Fibroblast of lung (primary cell): Measurements from ENCODE around the gene BBX.

Experiments
- CTCF ChIP-seq, 2 donors: IDR thresholded peaks in 1 of 2; conservative IDR thresholded peaks in 1 of 2; 1 replicate in 1 of 2; 2 replicates in 1 of 2; pipeline ENCODE4 v1.5.1; 2011 to 2012; ENCODE audit warnings: low read length in 2 of 2, control low read depth in 1 of 2, inconsistent platforms in 1 of 2, low read depth in 1 of 2, mild to moderate bottlenecking in 1 of 2
- EZH2 ChIP-seq: IDR thresholded peaks from 2 replicates; pipeline ENCODE4 v1.5.1; 2012; ENCODE audit warnings: low read length, control low read depth, mild to moderate bottlenecking; ENCODE audit errors: missing control alignments

- no peak for TF ChIP-seq CTCF (conservative IDR thresholded peaks at IDR 0.05 in 1 of 2, IDR thresholded peaks at IDR 0.05 in 1 of 2; ENCODE audit: low read depth in 1 of 2, low read length in 2 of 2)
- no peak for TF ChIP-seq EZH2
Measured at GRCh38 chr3:107592073-107592472, 69.3 kb downstream of the BBX start.
